Effector CD4-positive, alpha-beta T cell (primary cell): ENCODE results near the gene SMYD3.

ENCODE experiments used
- DNase-seq: peaks from one replicate; pipeline ENCODE4 v3.0.0-alpha.2; 2020
- total RNA-seq: gene quantifications from one replicate; lab custom pipeline; 2026; lab: John Stamatoyannopoulos, UW

Gene SMYD3
- total RNA-seq = 19.9 reads per million, percentile 46 among the genes with 10 or more reads in this experiment

DNA sequence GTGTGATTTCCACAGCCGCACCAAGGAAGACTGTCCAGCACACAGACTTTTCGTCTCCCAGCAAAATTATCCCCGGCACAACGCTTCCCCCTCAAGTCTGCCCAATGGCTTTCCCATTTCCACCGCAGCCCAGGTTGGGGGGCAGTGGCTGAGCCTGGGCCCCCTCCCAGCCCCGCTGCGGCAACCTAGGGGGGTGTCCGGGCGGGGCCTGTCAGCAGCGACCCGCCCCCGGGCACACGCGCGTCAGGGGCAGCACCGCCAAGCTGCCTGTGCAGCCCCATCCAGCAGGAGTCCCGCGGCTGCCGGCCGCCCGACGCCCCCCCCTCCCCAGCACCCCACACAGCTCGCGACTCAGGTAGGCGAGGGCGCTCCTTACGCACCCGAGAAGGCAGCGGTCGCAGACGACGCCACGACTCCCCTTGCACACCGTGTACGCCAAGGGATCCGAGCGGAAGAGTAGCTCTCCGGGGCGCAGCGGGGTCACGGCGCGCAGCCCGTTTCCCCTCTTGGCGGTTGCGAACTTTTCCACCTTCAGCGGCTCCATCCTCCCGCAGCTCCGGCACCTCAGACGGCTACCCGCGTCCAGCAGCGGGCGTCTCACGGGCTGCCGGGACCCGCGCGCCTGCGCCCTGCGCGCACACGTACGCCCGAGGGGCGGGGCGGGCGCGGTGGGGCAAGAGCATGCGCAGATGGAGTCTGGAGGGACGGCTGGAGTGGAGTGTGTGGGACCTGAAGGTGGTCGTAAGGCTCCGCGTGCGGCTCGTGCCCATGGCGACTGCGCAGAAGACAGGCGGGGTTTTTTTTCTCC lies at the start of gene SMYD3:
Gene SMYD3, minus strand, starts transcription at position 606 of the 808 bp plus-strand sequence.
- DNase-seq = peak; percentile 64

DNA sequence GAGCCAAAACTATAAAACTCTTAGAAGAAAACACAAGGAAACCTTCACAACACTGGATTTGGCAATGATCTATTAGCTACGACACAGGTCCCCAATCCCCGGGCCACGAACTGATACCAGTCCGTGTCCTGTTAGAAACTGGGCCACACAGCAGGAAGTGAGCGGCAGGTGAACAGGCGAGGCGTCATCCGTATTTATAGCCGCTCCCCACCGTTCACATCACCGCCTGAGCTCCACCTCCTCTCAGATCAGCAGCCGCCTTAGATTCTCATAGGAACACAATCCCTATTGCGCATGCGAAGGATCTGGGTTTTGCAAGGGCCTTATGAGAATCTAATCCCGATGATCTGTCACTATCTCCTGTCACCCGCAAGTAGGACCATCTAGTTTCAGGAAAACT lies 47.1 kb upstream of the SMYD3 start:
- no peak for DNase-seq

DNA sequence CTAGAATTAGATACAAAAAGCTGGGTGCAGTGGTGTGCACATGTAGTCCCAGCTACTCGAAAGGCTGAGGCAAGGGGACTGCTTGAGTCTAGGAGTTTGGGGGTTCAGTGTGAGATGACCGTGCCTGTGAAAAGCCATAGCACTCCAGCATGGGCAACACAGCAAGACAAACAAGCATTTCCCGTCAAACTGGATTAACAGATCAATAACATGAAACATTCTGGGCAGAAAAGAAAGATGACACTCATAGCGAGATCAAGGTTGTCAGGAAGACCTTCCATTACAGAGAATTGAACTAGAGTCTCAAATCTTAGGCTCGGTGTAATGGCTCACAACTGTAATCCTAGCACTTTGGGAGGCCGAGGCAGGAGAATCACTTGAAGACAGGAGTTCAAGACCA lies 45.0 kb upstream of the SMYD3 start:
- no peak for DNase-seq

DNA sequence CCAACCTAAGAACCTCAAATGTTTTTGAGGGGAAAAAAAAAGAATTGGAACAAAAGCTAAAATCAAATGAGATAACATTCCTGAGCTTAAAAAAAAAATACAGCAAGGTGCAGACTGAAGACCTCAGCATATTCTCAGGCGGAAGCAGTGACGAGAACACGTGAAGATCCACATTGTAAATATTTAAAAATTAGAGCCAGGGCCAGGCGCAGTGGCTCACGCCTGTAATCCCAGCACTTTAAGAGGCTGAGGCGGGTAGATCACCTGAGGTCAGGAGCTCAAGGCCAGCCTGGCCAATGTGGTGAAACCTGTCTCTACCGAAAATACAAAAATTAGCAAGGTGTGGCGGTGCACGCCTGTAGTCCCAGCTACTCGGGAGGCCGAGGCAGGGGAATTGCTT lies 43.3 kb upstream of the SMYD3 start:
- no peak for DNase-seq

DNA sequence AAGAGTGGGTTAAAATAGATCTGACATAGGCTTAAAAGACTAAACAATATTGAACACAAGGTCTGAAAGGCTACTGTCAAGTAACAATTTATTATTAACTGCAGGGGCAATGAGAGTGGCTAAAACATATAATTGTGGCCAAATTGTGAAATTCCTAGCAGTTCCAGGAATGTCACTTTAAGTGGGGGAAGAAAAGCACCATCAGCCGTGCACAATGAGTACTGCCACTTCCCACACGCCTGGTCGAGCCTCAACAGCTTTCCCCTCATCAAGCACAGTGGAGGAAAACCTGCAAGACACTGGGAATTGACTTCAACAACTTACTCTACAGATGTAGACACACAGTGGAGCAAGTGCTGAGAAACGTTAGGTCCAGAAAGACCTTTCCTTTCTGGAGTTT lies 42.6 kb upstream of the SMYD3 start:
- DNase-seq = no peak

DNA sequence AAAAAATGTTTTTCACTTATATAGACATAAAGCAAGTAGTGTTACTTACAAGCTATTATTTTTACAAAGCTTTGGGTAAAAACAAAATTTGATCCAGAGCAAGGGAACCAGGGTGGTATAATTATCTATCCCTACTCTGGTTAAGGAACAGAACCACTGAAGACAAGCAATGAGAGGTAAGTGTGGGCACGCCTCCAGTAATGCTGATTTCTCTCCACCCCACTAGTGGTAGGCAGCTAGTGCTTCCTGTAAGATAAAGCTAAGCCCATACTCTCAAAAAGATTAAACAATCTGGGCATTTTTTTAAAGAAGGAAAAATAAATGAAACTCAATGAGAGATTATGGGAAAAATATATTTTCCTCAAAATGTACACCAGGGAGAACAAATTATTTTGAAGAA lies 36.9 kb upstream of the SMYD3 start:
- DNase-seq = no peak

DNA sequence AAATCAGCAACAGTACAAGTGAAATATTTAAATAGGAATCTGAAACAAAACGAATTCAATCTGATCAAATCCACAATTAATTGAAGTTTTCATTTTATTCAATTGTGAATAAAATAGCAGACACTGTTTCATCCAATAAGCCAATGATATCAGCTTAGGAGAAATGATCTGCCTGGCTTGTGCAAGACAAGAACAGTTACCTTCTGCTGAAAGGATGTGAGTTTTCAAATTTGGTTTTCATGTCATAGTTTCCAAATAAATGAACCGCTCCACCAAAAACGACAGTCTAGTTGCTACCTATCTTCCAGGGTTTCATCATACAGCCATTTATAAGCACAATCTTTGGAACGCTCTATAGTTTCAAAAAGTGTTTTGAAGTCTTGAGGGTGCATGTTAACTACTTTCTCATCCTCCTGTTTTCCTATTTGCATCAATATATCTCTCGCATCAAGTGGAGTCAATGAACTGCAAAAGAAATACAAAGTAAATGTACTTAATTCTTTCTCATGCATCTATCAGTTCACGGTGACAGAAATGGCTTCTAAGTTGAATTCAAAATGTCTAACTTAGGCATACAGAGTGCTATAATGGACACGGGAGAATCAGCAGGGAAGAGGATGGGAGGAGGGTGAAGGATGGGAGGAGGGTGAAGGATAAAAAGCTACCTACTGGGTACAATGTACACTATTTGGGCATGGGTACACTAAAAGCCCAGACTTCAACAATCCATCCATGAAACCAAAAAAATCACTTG lies 33.8 kb upstream of the SMYD3 start:
- no peak for DNase-seq

DNA sequence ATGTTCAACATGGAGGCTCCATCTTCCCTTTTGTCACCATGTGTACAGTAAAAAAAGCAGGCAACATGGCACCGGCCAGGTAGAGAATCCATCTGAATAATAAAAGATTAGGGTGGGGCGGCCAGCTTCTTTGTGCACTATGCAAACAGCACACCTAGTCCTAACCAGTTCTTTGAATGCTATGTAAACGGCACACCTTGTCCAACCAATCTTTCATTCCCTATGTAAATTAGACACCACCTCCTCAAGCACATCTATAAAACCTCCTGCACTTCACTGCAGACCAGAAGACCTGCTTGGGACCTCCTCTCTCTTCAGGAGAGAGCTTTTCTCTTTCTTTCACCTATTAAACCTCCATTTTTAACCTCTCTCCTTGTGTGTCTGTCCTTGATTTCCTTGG lies 30.8 kb upstream of the SMYD3 start:
- DNase-seq = no peak

DNA sequence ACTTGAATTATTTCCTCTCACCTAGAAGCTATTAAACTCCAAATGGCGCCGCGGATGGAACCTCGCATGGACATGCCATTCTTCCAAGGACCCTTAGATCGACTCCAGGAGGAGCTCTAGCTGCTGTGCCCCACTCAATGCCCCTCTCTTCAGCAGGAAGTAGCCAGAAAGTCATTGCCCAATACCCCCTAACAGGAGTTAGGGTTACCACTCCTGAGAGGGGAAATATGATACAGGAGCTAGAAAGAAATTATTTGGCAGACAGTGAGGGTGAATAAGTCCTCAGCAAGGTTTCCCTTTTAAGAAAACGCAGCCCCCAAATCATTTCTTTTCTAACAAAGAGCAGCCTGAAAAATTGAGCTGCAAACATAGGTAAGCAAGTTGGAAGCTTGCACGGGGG lies 30.4 kb upstream of the SMYD3 start:
- DNase-seq = no peak

DNA sequence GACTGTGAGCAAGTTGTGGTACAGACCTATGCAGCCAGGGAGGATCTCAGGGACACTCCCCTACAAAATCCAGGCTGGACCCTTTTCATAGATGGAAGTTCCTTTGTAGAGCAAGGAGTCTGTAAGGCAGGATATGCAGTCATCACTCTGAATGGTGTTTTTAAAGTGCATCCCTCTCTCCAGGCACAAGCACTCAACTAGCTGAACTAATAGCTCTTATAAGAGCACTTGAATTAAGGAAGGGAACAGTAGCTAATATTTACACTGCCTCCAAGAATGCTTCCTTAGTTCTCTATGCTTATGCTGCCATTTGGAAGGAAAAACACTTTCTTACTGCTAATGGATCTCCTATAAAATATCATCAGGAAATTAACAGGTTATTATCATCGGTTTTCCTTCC lies 27.0 kb upstream of the SMYD3 start:
- no peak for DNase-seq

DNA sequence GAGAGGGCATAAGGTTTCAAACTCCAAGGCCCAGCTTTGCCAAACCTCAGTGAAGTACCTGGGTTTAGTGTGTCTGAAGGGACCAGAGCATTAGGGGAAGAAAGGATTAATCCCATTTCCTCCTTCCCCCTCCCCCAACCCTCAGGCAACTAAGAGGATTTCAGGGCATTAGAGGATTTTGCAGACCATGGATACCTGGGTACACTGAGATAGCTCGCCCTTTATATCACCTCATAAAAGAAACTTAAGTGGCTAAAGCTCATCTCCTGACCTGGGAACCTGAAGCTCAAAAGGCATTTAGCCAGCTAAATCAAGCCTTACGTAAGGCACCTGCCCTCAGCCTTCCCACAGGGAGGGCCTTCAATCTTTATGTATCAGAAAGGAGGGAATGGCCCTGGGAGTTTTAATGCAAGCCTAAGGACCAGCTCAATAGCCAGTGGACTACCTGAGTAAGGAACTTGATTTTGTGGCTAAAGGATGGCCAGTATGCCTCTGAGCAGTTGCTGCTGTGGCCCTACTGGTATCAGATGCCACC lies 26.4 kb upstream of the SMYD3 start:
- no peak for DNase-seq

DNA sequence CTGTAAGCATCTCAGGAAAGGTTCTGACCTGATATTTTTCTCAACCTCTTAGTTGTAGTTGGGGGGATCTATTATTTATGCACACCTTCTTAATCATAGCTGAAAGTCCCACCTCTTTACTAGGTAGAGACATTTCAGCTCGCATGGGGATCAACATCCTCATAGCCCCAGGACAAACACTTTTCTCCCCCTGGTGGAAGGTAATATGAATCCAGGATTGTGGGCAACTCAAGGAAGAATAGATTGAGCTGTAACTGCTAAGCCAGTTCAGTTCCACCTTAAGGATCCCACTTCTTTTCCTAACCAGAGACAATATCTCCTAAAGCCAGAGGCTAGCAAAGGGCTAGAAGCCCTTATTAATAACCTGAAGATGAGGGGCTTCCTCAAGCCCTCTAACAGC lies 25.4 kb upstream of the SMYD3 start:
- no peak for DNase-seq

DNA sequence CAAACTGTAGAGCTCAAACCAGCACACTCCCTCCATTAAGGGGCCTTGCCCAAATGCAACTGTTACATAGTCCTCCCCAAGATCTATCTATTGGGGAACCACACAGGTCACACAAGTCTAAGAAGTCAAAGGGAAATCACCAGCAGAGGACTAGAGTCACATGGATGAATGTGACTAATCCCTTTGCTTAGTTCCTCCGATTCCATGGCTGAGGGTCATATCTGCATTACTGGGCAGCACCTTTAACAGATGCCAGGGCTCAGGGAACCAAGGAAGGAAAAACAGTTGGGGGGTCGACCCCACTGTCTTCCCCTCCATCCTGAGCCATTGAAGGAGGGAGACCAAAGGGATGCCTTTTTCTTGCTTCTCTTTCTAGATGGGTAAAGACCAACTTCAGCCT lies 23.4 kb upstream of the SMYD3 start:
- DNase-seq = no peak

DNA sequence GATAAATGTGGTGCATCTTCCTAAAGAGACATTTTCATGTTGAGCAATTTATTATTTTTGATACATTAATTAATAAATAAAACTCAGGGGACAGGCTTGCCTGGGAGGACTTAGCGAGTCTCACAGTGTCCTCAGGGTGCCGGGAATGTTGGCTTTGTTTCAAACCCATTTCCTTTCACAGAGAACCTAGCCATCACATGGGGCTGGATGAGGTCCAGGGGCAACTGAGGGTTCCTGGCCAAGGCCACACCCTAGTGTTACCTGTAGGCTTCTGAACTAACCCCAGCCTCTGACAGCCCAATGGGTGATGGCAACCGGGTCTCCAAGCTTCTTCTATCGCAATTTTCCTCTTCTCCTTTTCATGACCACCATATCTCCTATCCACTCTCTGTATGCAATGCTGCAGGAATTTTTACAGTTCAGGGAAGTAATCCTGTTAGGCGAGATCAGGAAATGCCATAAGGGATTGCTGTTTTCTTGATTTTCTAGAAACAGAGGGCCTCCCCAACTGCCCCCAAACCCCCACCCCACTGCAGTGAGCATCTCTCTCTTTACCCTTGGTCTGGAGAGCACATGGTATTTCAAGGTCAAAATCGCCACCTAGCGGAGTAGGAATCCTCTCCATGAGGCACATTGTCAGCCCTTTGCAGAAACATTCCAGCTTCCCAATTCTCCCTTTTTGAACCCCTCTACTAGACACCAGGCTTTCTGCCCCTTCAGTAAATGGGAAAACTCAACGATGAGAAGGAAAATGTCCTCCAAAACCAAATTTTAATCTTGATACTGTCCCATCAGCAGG lies 22.1 kb upstream of the SMYD3 start:
- DNase-seq = no peak

DNA sequence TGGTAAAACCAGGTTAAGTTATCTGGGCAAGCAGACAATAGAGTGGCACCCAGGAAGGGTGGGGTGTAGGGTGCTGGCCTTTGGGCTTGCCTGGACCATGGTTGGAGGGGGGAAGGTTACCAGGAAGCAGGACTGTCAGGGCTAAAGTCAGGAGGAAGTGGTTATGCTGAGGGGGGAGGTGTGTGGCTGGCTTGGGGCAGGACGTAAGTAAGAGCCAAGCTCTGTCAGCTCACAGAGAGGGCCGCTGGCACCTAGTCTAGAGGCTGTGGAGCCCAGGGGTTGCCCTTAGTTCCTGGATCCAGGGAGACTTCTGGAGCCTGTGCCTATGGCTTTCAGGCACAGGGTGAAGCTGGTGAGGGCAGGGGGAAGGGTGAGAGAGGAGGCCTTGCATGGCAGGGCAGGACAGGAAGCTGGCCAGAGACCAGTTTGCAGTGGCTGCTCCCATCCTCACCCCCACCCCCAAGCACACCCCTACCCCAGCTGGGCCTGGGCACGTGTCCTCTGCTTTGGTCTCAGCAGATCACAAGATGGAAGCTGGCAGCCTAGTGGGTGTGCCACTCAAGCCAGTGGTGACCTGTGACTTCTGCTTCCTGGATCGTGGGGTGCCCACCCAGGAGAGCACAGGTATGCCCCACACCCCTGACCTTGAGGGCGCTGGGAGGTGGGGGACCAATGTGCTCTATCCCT lies 20.5 kb upstream of the SMYD3 start:
- DNase-seq = no peak

DNA sequence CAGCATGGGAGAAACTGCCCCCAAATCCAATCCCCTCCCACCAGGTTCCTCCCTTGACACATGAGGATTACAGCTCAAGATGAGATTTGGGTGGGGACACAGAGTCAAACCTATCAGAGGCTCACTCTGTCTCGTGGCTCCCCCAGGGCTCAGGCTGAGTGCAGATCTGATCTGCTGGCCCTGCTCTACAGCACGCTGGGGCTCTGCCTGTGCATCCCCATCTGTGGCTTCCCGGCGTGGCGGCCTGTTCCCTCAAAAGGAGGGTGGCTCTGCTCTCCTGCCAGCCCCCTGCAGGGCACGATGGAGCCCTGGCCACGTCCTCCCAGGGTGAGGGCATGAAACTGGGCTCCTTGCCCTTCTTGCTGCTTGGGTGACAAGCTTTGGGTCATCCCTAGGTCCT lies 19.8 kb upstream of the SMYD3 start:
- DNase-seq = no peak

DNA sequence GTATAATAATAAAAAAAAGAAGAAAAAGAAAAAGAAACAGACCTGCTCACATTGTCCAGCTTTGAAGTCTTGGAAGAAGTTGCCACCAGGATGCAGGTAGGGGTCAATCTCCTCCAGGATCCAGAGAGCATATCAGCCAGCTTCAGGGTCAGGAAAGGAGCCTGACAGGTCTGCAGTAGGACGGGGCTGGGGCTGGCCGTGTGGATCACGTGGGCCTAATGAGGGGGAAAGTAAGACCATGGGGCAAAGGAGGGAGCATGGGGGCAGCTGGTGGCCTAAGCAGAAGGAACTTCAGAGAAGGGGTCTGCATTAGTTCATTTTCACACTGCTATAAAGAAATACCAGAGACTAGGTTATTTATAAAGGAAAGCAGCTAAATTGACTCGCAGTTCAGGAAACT lies 19.3 kb upstream of the SMYD3 start:
- DNase-seq = no peak

DNA sequence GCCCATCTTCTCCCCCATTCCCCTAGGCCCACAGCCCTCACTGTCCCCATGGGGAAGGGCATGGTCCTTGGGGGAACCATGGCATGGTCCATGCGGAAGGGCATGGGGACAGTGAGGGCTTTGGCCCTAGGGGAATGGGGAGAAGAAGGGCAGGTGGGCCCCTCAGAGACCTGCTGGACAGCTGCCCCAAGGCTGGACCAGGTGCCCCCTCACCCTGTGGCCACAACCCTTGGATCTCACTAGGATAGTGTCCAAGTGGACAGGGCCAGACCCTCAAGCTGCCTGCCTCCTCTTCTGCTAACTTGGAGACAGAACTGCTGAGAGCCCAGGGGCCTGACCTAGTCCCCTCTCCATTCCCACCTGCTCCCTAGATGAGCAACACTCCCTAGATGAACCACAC lies 12.4 kb upstream of the SMYD3 start:
- DNase-seq = no peak

DNA sequence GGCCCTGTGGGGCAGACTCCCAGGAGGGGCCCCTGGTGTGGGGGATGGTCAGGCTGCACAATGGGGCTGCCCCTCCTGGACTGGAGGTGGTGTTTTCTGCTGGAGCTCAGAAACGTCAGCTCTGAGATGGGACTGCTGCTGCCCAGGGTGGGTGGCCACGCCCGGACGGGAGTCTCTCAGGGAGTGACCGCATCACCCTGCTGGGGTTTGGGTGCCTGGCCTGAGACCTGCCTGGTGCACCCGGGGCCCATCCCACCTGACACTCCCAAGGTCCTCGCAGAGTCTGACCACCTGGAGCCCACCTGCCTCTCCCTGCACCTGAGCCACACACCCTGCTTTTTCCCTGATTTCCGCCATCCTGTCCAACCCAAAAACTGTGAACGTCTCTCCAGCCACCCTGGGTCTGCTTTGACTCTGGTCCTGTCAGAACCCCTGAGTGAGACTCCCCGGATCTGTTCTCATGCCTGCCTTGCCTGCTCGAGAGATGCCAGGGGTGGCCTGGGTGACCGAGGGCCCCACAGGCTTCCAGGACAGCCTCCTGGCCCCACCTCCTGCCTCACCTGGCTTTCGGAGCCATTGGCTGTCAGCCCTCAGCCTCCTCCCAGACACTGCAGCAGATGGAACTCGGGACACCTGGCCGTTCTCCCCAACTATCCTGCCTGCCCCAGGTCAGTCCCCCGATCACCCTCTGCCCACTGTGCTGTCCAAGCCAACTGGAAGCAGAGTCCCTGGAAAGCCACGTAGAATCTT lies 11.6 kb upstream of the SMYD3 start:
- no peak for DNase-seq

DNA sequence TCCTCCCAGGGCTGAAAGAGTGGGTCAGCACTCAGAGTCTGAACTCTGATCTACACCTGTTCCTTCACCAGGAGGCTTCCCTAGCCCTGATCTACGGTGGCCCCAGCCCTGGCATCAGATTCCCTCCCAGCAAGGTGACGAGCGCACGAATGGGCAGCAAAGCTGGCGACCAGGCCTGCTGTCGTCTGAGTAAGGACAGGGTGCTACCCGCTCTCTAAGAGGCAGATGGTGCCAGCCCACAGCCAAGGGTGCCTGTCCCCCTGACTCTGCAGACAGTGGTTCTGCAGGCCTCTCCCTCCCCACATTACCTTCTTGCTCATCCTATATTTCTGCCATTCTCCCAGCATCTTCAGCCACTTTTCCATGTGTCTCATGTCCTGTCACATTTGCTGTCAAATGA lies 10.3 kb upstream of the SMYD3 start:
- DNase-seq = no peak

DNA sequence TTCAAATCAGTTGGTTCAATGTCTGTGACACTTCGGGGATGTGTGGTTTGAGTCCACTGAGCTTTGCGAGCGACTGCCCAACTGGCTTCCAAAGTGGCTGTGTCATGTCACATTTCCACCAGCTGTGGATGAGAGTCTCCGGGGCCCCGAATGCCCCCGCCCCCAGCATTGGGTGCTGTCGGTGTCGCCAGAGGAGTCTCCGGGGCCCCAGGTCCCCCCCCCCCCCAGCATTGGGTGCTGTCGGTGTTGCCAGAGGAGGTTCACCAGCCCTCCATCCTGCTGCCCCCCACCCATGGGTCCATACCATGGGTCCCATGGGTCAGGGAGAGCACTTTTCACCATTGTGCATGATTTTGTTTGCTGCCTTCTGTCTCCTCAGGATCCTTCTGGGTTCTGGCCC lies 9.0 kb upstream of the SMYD3 start:
- no peak for DNase-seq
